ENCODE results near the gene DOCK2.

The DOCK2 gene

GRCh38 chr5:169717288-169717687, 80.2 kb downstream of the DOCK2 start:
- Histone ChIP-seq H3K4me1 (ENCODE audit: insufficient read depth, low read length, poor library complexity, severe bottlenecking) (no peaks in the 10 kb centered on the region), H3K36me3 (ENCODE audit: insufficient read depth, low read length) (peaks cover 68% of the 10 kb centered on the region; the same call in 1 of the 2 replicates), H3F3A (ENCODE audit: low read depth) (no peaks in the 10 kb centered on the region), H3K27me3 (ENCODE audit: insufficient read depth, low read length, poor library complexity, severe bottlenecking) (no peaks in the 10 kb centered on the region), H3K9me2 (replicated peaks; ENCODE audit: low read depth, low read length) (no peaks in the 10 kb centered on the region), H3K4me2 (ENCODE audit: low read depth, low read length, poor library complexity, severe bottlenecking) (no peak overlapping the region), H3K9me3 (ENCODE audit: insufficient read depth, low read depth, low read length) (no peaks in the 10 kb centered on the region), H2AFZ (ENCODE audit: low read length) (no peak overlapping the region), H4K20me1 (ENCODE audit: insufficient read depth, low read length, poor library complexity, severe bottlenecking) (no peaks in the 10 kb centered on the region), H3K79me2 (ENCODE audit: insufficient read depth, low read length) (no peaks in the 10 kb centered on the region), H3K4me3 (ENCODE audit: low read length, poor library complexity, severe bottlenecking) (no peak overlapping the region), H3K9ac (ENCODE audit: low read depth, low read length, poor library complexity, severe bottlenecking) (no peak overlapping the region)
- TF ChIP-seq EZH2phosphoT487 (IDR thresholded peaks at IDR 0.05; ENCODE audit: borderline replicate concordance) (no peak), CTCF (conservative IDR thresholded peaks at IDR 0.05; ENCODE audit: low read length) (no peak)

- H3K9me2 ChIP-seq (replicated peaks; ENCODE audit: low read depth, low read length): no peaks in the 10 kb centered on the region
- H4K20me1 ChIP-seq (ENCODE audit: insufficient read depth, low read length, poor library complexity, severe bottlenecking): no peaks in the 10 kb centered on the region
- no peaks in the 10 kb centered on the region for H3K27me3 ChIP-seq (ENCODE audit: insufficient read depth, low read length, poor library complexity, severe bottlenecking)
- H2AFZ ChIP-seq (ENCODE audit: low read length): no peak overlapping the region
- no peaks in the 10 kb centered on the region for H3F3A ChIP-seq (ENCODE audit: low read depth)
- no peak for TF ChIP-seq EZH2phosphoT487 (IDR thresholded peaks at IDR 0.05; ENCODE audit: borderline replicate concordance)
- TF ChIP-seq CTCF (conservative IDR thresholded peaks at IDR 0.05; ENCODE audit: low read length): no peak
- no peaks in the 10 kb centered on the region for H3K9me3 ChIP-seq (ENCODE audit: insufficient read depth, low read depth, low read length)
- H3K9ac ChIP-seq (ENCODE audit: low read depth, low read length, poor library complexity, severe bottlenecking): no peak overlapping the region
- H3K4me2 ChIP-seq (ENCODE audit: low read depth, low read length, poor library complexity, severe bottlenecking): no peak overlapping the region
- no peaks in the 10 kb centered on the region for H3K4me1 ChIP-seq (ENCODE audit: insufficient read depth, low read length, poor library complexity, severe bottlenecking)
- no peaks in the 10 kb centered on the region for H3K79me2 ChIP-seq (ENCODE audit: insufficient read depth, low read length)
- no peak overlapping the region for H3K4me3 ChIP-seq (ENCODE audit: low read length, poor library complexity, severe bottlenecking)
- peaks cover 64% of the 10 kb centered on the region; the same call in 1 of the 2 replicates for H3K36me3 ChIP-seq (ENCODE audit: insufficient read depth, low read length)
These were observed 82.6 kb downstream of the DOCK2 start for GRCh38 chr5:169719360-169720314.

GRCh38 chr5:169721771-169722170, 84.7 kb downstream of the DOCK2 start:
- no peak overlapping the region for H3K9ac ChIP-seq (ENCODE audit: low read depth, low read length, poor library complexity, severe bottlenecking)
- H3K27me3 ChIP-seq (ENCODE audit: insufficient read depth, low read length, poor library complexity, severe bottlenecking): no peaks in the 10 kb centered on the region
- H3F3A ChIP-seq (ENCODE audit: low read depth): no peaks in the 10 kb centered on the region
- no peaks in the 10 kb centered on the region for H4K20me1 ChIP-seq (ENCODE audit: insufficient read depth, low read length, poor library complexity, severe bottlenecking)
- peaks cover 3% of the 10 kb centered on the region; the same call in 1 of the 2 replicates for H3K79me2 ChIP-seq (ENCODE audit: insufficient read depth, low read length)
- no peaks in the 10 kb centered on the region for H3K4me1 ChIP-seq (ENCODE audit: insufficient read depth, low read length, poor library complexity, severe bottlenecking)
- H3K4me2 ChIP-seq (ENCODE audit: low read depth, low read length, poor library complexity, severe bottlenecking): no peak overlapping the region
- H2AFZ ChIP-seq (ENCODE audit: low read length): no peak overlapping the region
- TF ChIP-seq EZH2phosphoT487 (IDR thresholded peaks at IDR 0.05; ENCODE audit: borderline replicate concordance) (no peak), CTCF (conservative IDR thresholded peaks at IDR 0.05; ENCODE audit: low read length) (peak; percentile 30; the same call in 1 of the 2 replicates)
- H3K9me2 ChIP-seq (replicated peaks; ENCODE audit: low read depth, low read length): no peaks in the 10 kb centered on the region
- peaks cover 55% of the 10 kb centered on the region; the same call in 1 of the 2 replicates for H3K36me3 ChIP-seq (ENCODE audit: insufficient read depth, low read length)
- no peaks in the 10 kb centered on the region for H3K9me3 ChIP-seq (ENCODE audit: insufficient read depth, low read depth, low read length)
- H3K4me3 ChIP-seq (ENCODE audit: low read length, poor library complexity, severe bottlenecking): no peak overlapping the region

Data from Loucy (cell line).